ENCODE data around the gene TEAD3. TPM values are rescaled to one million over a fixed set of nuclear protein-coding genes. Genes with fewer than 3 reads are reported as not detected.

TEAD3 gene
- total RNA-seq, 1 donor from 2014 or later, result 19.8 TPM

- Histone ChIP-seq H3K27me3 (no peaks in the 10 kb centered on the region), H3K27ac (no peak overlapping the region), H3K4me3 (no peak overlapping the region), H3K4me1 (no peaks in the 10 kb centered on the region), H3K36me3 (peaks cover 26 to 34% of the 10 kb centered on the region in 2 donors), H3K9me3 (peaks cover 16 to 20% of the 10 kb centered on the region in 2 donors)
- TF ChIP-seq, protein P1, sequence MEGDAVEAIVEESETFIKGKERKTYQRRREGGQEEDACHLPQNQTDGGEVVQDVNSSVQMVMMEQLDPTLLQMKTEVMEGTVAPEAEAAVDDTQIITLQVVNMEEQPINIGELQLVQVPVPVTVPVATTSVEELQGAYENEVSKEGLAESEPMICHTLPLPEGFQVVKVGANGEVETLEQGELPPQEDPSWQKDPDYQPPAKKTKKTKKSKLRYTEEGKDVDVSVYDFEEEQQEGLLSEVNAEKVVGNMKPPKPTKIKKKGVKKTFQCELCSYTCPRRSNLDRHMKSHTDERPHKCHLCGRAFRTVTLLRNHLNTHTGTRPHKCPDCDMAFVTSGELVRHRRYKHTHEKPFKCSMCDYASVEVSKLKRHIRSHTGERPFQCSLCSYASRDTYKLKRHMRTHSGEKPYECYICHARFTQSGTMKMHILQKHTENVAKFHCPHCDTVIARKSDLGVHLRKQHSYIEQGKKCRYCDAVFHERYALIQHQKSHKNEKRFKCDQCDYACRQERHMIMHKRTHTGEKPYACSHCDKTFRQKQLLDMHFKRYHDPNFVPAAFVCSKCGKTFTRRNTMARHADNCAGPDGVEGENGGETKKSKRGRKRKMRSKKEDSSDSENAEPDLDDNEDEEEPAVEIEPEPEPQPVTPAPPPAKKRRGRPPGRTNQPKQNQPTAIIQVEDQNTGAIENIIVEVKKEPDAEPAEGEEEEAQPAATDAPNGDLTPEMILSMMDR (IDR thresholded peaks at IDR 0.05), result no peak
- intact Hi-C loops (cut with DNase I), result no loop called here
- no peak for DNase-seq (ENCODE audit: low spot score in 2 of 2)
Measured at GRCh38 chr6:35428421-35429149, 68.3 kb downstream of the TEAD3 start.

- peaks cover 26 to 38% of the 10 kb centered on the region in 2 donors for H3K36me3 ChIP-seq
- TF ChIP-seq, protein P1 (IDR thresholded peaks at IDR 0.05), result no peak
- H3K4me1 ChIP-seq, result no peaks in the 10 kb centered on the region
- no peak for DNase-seq (ENCODE audit: low spot score in 2 of 2)
- H3K9me3 ChIP-seq, result peaks cover 16 to 20% of the 10 kb centered on the region in 2 donors
- H3K27ac ChIP-seq, result no peak overlapping the region
- intact Hi-C loops (cut with DNase I), result no loop called here
- no peak overlapping the region for H3K4me3 ChIP-seq
- no peaks in the 10 kb centered on the region for H3K27me3 ChIP-seq
Measured at GRCh38 chr6:35427851-35428321, 69.0 kb downstream of the TEAD3 start.

DNA sequence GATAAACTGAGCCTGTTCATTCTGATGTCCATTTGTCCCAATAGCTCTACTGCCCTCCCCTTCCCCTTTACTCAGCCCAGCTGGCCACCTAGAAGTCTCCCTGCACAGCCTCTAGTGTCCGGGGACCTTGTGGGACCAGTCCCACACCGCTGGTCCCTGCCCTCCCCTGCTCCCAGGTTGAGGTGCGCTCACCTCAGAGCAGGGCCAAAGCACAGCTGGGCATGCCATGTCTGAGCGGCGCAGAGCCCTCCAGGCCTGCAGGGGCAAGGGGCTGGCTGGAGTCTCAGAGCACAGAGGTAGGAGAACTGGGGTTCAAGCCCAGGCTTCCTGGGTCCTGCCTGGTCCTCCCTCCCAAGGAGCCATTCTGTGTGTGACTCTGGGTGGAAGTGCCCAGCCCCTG, 69.4 kb downstream of the TEAD3 start:
- DNase-seq (ENCODE audit: low spot score in 2 of 2), result no peak
- no peaks in the 10 kb centered on the region for H3K4me1 ChIP-seq
- H3K27me3 ChIP-seq, result no peaks in the 10 kb centered on the region
- intact Hi-C loops (cut with DNase I), result no loop called here
- peaks cover 16 to 20% of the 10 kb centered on the region in 2 donors for H3K9me3 ChIP-seq
- H3K4me3 ChIP-seq, result no peak overlapping the region
- H3K27ac ChIP-seq, result no peak overlapping the region
- peaks cover 27 to 41% of the 10 kb centered on the region in 2 donors for H3K36me3 ChIP-seq
- TF ChIP-seq, protein P1 (IDR thresholded peaks at IDR 0.05), result no peak

- TF ChIP-seq, protein P1 (IDR thresholded peaks at IDR 0.05), result no peak
Measured at GRCh38 chr6:35426074-35426473, 70.8 kb downstream of the TEAD3 start.

GRCh38 chr6:35425284-35425683, 71.6 kb downstream of the TEAD3 start:
- peaks cover 35 to 52% of the 10 kb centered on the region in 2 donors for H3K36me3 ChIP-seq
- no peak overlapping the region for H3K4me3 ChIP-seq
- no peak for DNase-seq (ENCODE audit: low spot score in 2 of 2)
- no peak overlapping the region for H3K27ac ChIP-seq
- TF ChIP-seq, protein P1 (IDR thresholded peaks at IDR 0.05), result no peak
- no peaks in the 10 kb centered on the region for H3K4me1 ChIP-seq
- no peaks in the 10 kb centered on the region for H3K27me3 ChIP-seq
- intact Hi-C loops (cut with DNase I), result no loop called here
- peaks cover 16 to 18% of the 10 kb centered on the region in 2 donors for H3K9me3 ChIP-seq

More at GRCh38 chr6:35426074-35426473, 70.8 kb downstream of the TEAD3 start:
- no peaks in the 10 kb centered on the region for H3K4me1 ChIP-seq
- intact Hi-C loops (cut with DNase I), result no loop called here
- no peaks in the 10 kb centered on the region for H3K27me3 ChIP-seq
- peaks cover 16 to 20% of the 10 kb centered on the region in 2 donors for H3K9me3 ChIP-seq
- no peak overlapping the region for H3K27ac ChIP-seq
- no peak for DNase-seq (ENCODE audit: low spot score in 2 of 2)
- H3K4me3 ChIP-seq, result no peak overlapping the region
- peaks cover 35 to 51% of the 10 kb centered on the region in 2 donors for H3K36me3 ChIP-seq

Other genes starting within 250 kb of the TEAD3 start
- 55.7 TPM for gene ZNF76, start 237.3 kb downstream of the TEAD3 start, total RNA-seq
- gene DEF6, start 199.3 kb downstream of the TEAD3 start, total RNA-seq, result 20.1 TPM
- 21.1 TPM for gene PPARD, start 154.5 kb downstream of the TEAD3 start, total RNA-seq
- 0.32 TPM for gene FANCE, start 44.7 kb downstream of the TEAD3 start, total RNA-seq
- gene RPL10A, start 28.7 kb downstream of the TEAD3 start, total RNA-seq, result 643 TPM
- gene TULP1, start 15.8 kb upstream of the TEAD3 start, total RNA-seq, result not detected
- 112 TPM for gene FKBP5, start 191.8 kb upstream of the TEAD3 start, total RNA-seq
- not detected for gene ARMC12, start 240.0 kb upstream of the TEAD3 start, total RNA-seq

Data from ascending aorta (tissue), 2 donors.